AG04450 (cell line): ENCODE results near the gene CERKL. TPM values are rescaled to one million over a fixed set of nuclear protein-coding genes. Genes with fewer than 3 reads are reported as not detected.

Experiments used
- CTCF ChIA-PET: fragments of 300-600, 350-600 bp; formaldehyde crosslinking; extraction: SDS; loops from one replicate; lab custom pipeline; 2022; ENCODE audit warnings: antibody characterized with exemption, inconsistent platforms; lab: Charles Lee
- POLR2A ChIA-PET: fragments of 350-600 bp; formaldehyde crosslinking; extraction: SDS; loops from one replicate; lab custom pipeline; 2021; ENCODE audit warnings: antibody characterized with exemption, inconsistent platforms; lab: Yijun Ruan, JAX
- DNase-seq: peaks from one replicate; pipeline ENCODE4 v3.0.0-alpha.2; 2011; ENCODE audit warnings: low read depth, low spot score
- H3K27ac ChIP-seq: one replicate; pipeline ENCODE4 v1.5.1; 2012; ENCODE audit warnings: low read depth, low read length, control low read depth
- H3K27me3 ChIP-seq: one replicate; pipeline ENCODE4 v1.6.0; 2012; ENCODE audit warnings: low read length; ENCODE audit not compliant: control insufficient read depth, insufficient read depth
- H3K4me3 ChIP-seq: 2 replicates; pipeline ENCODE4 v1.5.1; 2011; ENCODE audit warnings: mild to moderate bottlenecking, low read depth, low read length, control low read depth
- H3K9me3 ChIP-seq: 2 replicates; pipeline ENCODE4 v1.5.1; 2012; ENCODE audit warnings: low read length; ENCODE audit not compliant: control insufficient read depth, insufficient read depth
- polyA plus RNA-seq: library from polyadenylated mRNA; depleted of rRNA; stranded (reverse); fragments of >200 nt; gene quantifications from 2 replicates; pipeline ENCODE4 v1.2.3, GENCODE V29; 2011
- TF ChIP-seq, protein P1 (sequence below): IDR thresholded peaks from 2 replicates; pipeline ENCODE4 v1.5.1; 2011; ENCODE audit warnings: low read depth, low read length, control low read depth, inconsistent platforms

CERKL gene
- polyA plus RNA-seq, 1 experiment, result 0.09 TPM

DNA sequence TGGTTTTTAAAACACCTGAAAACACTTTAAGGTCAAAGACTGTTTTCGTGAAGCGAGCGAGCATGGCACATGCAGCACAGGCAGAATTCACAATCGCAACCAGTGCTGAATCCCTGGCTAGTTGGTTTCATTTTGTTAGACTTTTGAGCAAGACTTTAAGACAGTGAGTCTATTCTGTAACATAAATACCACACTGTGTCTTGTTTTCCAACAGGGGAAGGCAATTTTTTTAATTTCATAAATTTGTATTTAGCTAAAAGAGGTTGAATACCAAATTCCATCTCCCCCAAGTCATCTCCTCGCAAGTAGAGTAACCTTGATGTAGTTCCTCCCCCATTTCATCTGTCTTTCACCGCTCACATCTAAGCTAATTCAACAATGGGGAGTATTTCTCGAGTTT is 1.4 kb downstream of the CERKL start:
- TF ChIP-seq, protein P1, sequence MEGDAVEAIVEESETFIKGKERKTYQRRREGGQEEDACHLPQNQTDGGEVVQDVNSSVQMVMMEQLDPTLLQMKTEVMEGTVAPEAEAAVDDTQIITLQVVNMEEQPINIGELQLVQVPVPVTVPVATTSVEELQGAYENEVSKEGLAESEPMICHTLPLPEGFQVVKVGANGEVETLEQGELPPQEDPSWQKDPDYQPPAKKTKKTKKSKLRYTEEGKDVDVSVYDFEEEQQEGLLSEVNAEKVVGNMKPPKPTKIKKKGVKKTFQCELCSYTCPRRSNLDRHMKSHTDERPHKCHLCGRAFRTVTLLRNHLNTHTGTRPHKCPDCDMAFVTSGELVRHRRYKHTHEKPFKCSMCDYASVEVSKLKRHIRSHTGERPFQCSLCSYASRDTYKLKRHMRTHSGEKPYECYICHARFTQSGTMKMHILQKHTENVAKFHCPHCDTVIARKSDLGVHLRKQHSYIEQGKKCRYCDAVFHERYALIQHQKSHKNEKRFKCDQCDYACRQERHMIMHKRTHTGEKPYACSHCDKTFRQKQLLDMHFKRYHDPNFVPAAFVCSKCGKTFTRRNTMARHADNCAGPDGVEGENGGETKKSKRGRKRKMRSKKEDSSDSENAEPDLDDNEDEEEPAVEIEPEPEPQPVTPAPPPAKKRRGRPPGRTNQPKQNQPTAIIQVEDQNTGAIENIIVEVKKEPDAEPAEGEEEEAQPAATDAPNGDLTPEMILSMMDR, result no peak
- POLR2A ChIA-PET, result no interaction called here
- Histone ChIP-seq H3K9me3 (no peaks in the 10 kb centered on the region; the same call in 1 of the 2 replicates), H3K4me3 (no peak overlapping the region; the same call in 1 of the 2 replicates), H3K27ac (no peak overlapping the region), H3K27me3 (peaks cover 26% of the 10 kb centered on the region)
- CTCF ChIA-PET, result interaction anchor here (0.9 to 1.4 kb wide), 2 partner anchors 60 to 82 kb away, joined by 3 read pairs; no protein-coding TSS in a partner anchor
- DNase-seq, result no peak

DNA sequence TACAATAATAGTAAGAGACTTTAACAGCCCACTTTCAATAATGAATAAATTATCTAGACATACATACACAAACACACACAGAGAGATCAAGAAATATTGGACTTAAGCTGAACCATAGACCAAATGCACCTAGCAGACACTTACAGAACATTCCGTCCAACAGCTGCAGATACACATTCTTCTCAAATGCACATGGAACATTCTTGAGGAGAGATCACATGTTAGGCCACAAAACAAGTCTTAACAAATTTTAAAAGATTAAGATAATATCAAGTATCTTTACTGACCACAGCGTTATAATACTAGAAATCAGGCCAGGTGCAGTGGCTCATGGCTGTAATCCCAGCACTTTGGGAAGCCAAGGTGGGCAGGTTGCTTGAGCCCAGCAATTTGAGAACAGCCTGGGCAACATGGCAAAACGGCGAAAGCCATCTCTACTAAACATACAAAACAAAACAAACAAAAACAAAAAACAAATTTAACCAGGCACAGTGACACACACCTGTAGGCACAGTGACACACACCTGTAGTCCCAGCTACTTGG is 7.4 kb downstream of the CERKL start:
- H3K27me3 ChIP-seq, result no peaks in the 10 kb centered on the region
- no peak for DNase-seq
- POLR2A ChIA-PET, result no interaction called here
- CTCF ChIA-PET, result no interaction called here
- no peak overlapping the region for H3K27ac ChIP-seq
- no peak overlapping the region for H3K4me3 ChIP-seq
- TF ChIP-seq, protein P1, result no peak
- H3K9me3 ChIP-seq, result no peaks in the 10 kb centered on the region

DNA sequence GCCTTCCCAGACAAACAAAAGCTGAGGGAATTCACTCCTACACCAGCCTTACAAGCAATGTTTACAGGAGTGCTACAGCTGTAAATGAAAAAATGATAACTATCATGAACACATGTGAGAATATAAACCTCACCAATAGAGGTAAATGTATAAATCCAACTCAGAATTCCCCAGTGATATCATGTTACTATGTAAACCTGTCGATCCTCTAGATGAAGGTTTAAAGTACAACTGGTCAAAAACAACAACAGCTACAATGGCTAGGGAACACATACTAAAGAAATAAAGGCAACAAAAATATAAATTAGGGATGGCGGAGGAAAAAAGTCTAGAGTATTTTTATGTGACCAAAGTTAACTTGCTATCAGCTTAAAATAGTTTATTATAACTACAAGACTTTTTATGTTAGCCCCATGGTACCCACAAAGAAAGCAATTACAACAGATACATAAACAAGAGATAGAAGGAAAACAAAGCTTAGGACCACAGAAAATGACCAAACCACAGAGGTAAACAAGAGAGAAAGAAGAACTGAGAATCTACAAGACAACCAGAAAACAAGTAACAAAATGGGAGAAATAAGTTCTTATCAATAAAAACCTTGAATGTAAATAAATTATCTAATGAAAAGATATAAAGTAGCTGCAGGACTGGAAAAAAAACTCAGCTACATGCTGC is 8.3 kb downstream of the CERKL start:
- CTCF ChIA-PET, result no interaction called here
- H3K9me3 ChIP-seq, result no peaks in the 10 kb centered on the region
- no peaks in the 10 kb centered on the region for H3K27me3 ChIP-seq
- TF ChIP-seq, protein P1, result no peak
- no peak overlapping the region for H3K4me3 ChIP-seq
- DNase-seq, result no peak
- no peak overlapping the region for H3K27ac ChIP-seq
- POLR2A ChIA-PET, result no interaction called here

DNA sequence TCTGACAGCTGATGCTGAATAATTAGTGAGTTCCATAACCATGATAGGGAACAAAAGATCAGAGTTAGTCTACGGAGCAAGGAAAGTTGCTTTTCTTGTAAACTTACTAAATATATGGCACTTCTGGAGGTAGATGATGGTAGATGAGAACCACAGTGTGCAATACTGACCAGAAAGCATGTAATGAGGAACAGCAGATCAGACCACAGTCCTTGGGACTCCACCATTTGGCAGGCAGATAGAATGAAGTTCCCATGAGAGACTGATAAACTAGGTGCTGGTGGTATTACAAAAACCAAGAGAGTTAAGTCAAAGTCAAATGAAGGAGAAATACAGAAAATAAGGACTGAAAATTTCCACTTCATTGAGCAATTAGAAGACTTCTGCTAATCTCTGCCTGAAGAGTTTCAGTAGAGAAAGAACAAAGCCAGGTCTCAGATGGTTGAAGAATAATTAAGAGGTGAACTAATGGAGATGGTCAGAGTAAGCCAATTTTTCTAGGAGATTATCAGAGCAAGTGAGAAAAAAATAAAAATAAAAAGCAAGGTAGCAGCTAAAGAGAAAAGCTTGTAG is 10.4 kb downstream of the CERKL start:
- H3K27ac ChIP-seq, result no peak overlapping the region
- ChIA-PET POLR2A (no interaction called here), CTCF (no interaction called here)
- TF ChIP-seq, protein P1, result no peak
- no peak for DNase-seq
- H3K9me3 ChIP-seq, result no peaks in the 10 kb centered on the region
- no peaks in the 10 kb centered on the region for H3K27me3 ChIP-seq
- no peak overlapping the region for H3K4me3 ChIP-seq

DNA sequence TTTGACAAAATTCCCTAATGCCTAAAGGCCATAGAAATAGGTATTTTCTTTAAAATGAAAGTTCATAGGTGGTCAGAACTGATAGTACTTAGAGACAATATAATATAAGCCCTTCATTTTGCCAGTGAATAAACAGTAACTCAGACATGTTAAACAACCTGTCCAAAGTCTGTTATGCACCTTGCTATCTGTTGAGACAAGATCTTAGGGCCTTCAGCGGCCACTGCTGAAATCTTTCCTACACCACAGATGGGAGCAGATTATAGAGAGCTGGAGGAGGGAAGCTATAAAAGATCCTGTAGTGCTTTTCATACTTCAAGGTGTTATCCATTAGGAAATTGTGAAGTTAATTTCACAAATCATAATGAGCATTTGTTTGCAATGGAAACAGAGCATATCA is 13.8 kb downstream of the CERKL start:
- Histone ChIP-seq H3K27ac (no peak overlapping the region), H3K4me3 (no peak overlapping the region), H3K27me3 (no peaks in the 10 kb centered on the region), H3K9me3 (no peaks in the 10 kb centered on the region)
- ChIA-PET CTCF (no interaction called here), POLR2A (no interaction called here)
- DNase-seq, result no peak
- TF ChIP-seq, protein P1, result no peak
